HG03442 (cell line): ENCODE data around the gene PAX5.

Experiments used
- ATAC-seq: cut with Tn5 transposase; IDR thresholded peaks from one replicate; pipeline ENCODE4 v1.9.1; 2021; ENCODE audit warnings: mild to moderate bottlenecking, moderate library complexity; ENCODE audit not compliant: unreplicated experiment

The PAX5 gene

GRCh38 chr9:36864491-36865410 lies 169.3 kb downstream of the PAX5 start:
- no peak for ATAC-seq

DNA sequence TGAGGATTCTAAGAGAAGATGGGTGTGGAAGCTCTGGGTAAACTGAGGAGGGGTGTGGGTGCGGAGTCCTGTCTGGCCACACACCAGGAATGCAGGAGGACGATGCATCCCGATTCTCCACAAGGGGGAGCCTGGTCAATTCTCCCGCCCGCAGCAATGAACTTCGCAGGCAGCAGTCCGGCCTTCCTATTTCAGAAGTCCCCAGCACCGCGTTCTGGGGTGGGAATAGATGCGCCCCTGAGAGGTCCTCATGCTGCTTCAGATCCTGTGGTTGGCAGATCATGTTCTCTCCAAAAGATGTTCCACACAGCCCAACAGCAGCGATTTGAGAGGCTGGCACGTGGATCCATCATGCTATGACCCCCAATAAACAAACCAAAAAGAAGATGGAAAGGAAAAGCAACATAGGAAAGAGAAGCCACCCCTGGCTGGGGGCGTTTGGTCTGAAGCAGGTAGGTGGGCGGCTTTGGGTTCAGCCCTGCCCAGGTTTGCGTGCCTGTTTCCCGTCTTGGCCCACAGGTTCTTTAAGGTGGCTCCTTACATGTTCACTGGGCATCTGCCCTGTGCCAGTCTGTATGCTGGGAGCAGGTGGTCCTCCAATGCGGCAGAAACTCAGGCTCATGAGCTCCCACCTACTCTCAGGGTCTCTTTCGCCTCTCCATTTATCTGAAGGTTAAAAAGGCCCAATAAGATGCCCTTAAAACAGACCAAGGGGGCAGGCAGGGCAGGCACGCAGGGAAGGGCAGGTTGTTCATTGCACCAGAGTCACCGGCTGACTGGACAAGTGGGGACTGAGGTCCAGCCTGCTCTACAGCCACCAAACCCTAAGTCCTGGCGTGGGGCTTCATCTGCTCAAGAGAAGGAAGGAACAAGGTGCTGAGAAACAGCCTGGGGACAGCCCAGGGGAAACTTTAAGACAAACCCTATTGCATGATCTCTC lies 171.6 kb downstream of the PAX5 start:
- ATAC-seq, result no peak

- ATAC-seq, result no peak
Measured at GRCh38 chr9:36861528-36862205, 172.4 kb downstream of the PAX5 start.

DNA sequence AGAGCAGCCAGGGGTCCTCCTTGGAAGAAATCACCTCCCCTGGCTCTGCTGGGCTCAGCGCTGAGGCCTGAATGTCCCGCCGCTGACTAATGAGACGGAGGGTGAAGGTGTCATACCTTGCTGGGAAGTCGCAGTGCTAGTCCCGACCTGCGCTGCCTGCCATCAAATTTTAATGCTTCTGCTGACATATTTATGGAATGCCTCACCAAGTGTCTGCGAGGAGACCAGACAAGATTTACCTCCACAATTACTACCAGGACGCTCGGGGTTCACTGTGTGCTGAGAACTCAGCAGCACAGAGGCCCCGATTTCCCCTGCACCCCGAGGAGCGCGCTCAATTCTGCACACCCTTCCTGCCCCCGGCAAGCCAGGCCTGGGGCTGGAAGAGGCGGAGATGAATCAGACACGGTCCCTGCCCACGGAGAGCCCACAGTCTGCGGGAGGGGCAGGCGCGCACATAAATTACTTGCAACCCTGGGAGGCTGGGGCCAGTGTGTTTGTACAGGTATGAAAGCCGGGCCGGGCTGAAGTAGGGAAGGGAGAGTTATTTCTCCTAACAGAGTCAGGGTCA lies 175.2 kb downstream of the PAX5 start:
- ATAC-seq, result no peak

DNA sequence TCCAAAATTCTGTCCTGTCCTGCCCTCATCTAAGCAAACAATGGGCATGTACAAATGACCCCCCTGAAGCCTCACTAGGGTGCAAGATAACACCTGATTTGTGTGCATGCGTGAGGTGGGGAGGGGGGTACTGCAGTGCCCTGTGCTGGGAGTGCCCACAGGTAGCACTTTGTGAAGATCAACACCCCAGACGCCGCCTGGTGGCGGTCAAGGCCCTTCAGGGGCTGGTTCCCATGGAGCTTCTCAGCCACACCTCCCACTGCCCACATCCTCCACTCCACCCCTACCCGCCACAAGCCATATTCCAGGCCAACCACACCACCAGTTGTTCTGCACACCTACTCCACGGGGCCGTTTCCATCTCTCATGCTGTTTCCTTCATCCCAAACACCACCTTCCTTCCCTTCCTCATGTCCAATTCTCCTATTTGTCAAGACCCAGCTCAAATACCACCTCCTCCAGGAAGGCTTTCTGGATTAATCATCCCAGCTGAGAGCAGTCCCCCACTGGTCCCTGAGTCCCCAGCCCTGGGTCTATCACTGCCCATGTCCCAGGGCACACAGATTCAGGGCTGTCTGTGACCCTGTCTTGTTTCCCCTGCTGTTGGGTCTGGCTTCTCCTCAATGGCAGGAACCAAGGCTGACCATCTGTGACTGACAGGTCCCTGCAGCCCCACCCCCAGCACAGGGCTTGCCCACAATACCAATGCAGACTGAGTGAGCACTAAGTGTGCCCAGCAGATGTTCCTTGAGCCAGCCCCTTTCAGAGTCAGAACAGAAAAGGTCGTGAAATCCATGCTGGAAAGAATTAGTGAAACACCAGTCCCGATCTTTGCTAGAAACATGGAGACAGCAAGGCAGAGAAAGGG lies 178.4 kb downstream of the PAX5 start:
- ATAC-seq, result no peak

DNA sequence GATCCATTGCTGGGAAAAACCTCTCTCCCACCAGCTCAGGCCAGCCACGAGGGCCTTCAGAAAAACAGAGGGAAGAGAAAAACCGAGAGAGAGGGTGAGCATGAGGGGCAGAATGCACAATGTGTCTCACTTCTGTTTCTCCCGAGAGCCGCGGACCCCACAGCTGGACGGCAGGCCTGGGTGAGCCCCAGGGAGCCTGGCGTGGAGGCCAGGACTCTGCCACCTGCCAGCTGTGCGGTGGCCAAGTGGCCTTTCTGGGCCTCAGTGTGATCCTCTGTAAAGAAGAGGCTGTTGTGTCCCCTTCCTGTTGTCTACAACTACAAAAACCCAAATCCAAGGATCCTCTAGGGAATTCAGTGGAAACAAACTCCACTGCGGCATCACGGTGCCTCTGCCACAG lies 179.3 kb downstream of the PAX5 start:
- no peak for ATAC-seq

GRCh38 chr9:36854034-36854433 lies 180.0 kb downstream of the PAX5 start:
- no peak for ATAC-seq

GRCh38 chr9:36853233-36853632 lies 180.8 kb downstream of the PAX5 start:
- ATAC-seq, result no peak

DNA sequence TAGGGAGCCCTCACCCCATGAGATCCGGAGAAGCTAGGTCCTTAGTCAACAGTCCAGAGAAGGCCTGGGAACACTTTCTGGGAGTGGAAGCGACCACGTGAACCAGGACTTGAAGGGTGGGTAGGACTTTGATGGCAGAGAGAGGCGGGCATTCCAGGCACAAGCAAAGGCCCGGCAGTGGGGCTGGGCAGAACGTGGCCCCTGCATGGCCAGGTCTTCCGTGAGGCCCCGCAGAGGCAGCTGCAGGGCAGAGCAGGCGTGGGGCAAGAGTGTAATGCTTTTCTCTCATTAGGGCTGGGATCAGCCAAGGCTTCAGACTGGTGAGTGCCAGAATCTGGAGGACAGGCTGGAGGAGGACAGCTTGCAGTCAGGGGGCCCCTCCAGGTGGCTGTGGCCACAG lies 184.1 kb downstream of the PAX5 start:
- ATAC-seq, result no peak

DNA sequence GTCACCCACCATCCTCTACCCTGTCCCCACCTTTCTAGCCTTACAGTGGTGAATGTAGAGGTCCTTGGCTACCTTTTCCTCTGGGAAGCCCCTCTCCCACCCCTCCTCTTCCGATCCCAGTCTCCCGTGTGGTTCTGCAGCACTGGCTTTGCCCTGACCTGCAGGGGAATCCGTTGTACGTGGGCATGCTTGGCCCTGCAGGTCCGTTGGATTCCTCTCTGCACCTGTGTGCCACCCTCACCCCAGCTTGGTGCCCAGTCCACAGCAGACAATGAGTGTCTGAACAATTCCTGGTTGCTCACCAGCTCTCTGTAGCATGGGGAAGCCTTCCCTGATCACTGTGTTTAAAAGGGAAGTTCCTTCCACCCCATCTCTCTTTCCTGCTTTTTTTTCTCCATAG lies 185.1 kb downstream of the PAX5 start:
- no peak for ATAC-seq

DNA sequence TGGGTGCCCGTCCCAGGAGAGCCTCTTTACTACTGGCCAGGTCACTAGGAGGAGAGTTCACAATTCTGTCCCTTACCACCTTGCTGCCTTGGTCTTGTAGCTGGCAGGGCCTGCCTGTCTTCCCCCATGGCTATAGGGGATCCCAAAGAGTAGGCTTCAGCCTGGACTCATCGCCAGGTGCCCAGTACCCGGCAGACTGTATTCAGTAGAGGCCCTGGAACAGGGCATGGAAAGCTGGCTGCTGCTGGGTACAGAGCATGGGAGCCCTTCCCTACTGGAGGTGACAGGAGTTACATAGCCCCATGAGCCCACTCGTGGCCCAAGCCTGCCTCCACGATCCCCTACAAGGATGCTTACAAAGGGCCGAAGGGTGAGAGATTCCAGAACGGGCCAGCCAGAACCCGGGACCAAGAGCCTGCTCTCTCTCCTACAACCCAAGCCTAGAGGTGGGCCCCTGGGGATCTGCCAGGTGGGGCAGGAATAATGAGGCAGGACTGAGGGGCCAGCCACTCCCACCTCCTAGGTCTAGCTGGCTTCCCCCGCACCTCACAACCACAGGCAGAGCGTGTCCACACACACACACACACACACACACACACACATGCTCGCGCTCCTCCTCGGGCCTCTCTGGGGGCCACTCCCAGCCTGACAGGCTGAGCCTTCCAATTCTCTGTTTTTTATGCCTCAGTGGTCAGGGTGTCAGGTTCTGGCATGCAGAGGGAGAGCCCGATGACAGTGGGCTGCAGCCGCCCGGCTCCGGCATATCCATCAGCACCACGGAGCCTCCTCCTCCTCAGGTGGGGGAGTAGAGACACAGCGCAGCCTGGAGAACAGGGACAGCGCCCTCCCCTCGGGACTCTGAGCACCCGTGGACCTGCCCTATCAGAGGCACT lies 186.0 kb downstream of the PAX5 start:
- no peak for ATAC-seq

- no peak for ATAC-seq
Measured at GRCh38 chr9:36846621-36847020, 187.4 kb downstream of the PAX5 start.

DNA sequence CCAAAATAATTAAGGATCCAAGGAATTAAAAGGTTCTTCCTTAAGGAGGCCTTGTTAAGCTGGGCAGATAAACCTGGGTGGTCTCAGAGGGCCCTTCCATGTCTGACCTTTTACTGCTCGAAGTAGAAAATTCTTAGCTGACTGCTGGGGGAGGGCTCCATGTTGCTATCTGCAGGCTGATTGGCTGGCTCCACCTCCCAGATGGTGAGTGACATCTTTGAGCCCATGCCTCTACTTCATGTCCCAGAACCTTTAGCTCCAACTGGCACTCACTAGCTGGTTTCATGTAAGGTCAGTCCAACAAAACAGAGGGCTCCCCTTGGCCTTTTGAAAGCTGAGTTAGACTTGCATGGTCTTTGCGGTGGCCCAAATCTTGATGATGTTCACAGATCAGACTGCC lies 188.2 kb downstream of the PAX5 start:
- ATAC-seq, result no peak

DNA sequence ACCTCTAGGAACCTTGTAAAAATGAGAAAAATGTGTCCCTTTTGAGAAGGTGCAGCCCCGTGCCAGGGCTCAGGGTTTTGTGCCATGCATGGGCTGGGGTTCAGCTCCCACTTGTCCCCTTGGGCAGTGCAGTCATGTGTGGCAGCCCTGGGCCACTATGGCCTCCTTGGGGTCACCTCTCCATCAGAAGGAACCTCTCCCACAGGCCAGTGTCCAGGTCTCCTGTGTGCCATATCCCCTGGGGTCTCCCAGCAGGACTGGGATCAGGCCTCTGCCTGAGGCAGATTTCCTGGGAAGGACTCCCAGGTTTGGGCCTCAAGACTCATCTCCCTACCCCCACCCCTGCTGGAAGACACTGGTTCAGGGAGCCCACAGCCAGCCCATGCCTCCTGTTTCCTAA lies 189.1 kb downstream of the PAX5 start:
- no peak for ATAC-seq

- ATAC-seq, result no peak
Measured at GRCh38 chr9:36843964-36844363, 190.1 kb downstream of the PAX5 start.

- no peak for ATAC-seq
Measured at GRCh38 chr9:36842560-36843530, 191.2 kb downstream of the PAX5 start.

DNA sequence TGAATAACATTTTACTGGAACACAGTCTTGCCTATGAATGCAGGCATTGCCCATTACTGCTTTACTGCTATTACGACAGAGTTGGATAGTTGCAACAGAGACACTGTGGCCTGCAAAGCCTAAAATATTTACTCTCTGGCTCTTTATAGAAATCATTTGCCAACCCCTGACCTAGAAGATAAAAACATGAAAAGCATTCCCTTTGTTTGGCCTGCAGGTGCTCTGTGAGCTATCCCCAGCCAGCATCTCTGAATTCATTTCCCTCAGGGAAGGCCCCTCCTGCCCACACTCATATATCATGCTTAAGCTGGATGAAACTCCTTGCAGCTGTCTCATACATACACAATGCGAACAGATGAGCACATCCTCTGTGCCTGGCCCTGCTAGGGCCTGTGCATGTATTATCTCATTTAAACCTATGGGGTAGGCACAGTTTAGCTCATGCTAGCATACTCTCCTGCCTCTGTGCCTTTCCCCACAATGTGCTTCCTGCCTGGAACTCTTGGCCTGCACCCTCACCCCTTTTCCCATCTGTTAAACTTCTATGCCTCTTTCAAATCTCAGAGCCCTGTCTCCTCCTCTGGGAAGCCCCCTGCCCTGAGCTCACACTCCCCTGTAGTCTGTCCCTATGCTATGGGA lies 193.1 kb downstream of the PAX5 start:
- ATAC-seq, result no peak
